Measurements from ENCODE around the gene IMPDH1.

Gene IMPDH1

DNA sequence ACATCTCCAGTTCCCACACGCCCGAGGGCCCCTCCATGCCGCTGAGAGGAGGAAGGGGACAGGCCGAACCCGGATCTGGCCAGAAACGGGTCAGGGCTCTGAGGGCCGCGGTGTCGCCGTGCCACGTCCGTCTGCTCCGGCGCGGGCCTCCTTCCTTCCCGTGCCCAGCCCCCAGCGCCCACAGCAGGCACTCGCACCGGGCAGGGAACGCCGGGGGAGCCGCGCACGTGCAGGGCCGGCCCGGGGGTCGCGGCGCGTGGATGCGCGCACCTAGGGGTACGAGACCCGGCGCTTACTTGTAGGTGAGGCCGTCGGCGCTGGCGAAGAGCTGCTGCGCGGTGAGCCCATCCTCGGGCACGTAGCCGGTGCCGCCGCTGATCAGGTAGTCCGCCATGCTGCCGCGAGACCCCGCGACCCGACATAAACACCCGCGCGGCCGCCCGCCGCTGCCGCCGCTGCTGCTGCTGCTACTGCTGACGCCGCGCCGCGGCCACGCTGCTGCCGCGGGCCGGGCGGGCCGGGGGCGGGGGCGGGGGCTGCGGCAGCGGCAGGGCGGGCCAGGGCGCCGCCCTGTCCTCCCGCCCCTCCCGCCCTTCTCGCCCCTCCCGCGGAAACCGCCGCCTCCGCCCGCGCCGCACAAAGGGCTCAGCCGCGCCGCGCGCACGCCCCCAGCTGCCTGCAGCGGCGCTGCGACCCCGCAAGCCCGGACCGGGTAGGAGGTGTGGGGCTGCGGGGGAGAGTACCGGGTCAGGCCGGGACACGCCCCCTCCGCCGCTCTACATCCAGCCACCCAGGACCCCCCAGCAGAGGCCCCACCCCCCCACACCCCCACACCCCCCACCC, 4.1 kb downstream of the IMPDH1 start:
- TF ChIP-seq ZBTB7A (IDR thresholded peaks at IDR 0.05; ENCODE audit: low read depth) (peak; percentile 42; the same call in 1 of the 2 replicates), YY1 (IDR thresholded peaks at IDR 0.05; ENCODE audit: low read depth) (peak; percentile 63), EGR1 (IDR thresholded peaks at IDR 0.05) (peak; percentile 52; the same call in 1 of the 2 replicates)
- TF ChIP-seq, protein P1, sequence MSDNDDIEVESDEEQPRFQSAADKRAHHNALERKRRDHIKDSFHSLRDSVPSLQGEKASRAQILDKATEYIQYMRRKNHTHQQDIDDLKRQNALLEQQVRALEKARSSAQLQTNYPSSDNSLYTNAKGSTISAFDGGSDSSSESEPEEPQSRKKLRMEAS (IDR thresholded peaks at IDR 0.05), result no peak; the same call in 1 of the 2 replicates

- no peak for TF ChIP-seq REST (IDR thresholded peaks at IDR 0.05; ENCODE audit: low read depth)
- TF ChIP-seq RAD21 (IDR thresholded peaks at IDR 0.05; ENCODE audit: low read depth), result no peak
- no peak for TF ChIP-seq CREB1 (IDR thresholded peaks at IDR 0.05; ENCODE audit: low read depth)
- TF ChIP-seq, protein P1 (IDR thresholded peaks at IDR 0.05), result no peak
- no peak for TF ChIP-seq YY1 (IDR thresholded peaks at IDR 0.05; ENCODE audit: low read depth)
- TF ChIP-seq CEBPB (IDR thresholded peaks at IDR 0.05), result no peak
- no peak for TF ChIP-seq TEAD4 (IDR thresholded peaks at IDR 0.05)
- no peak for TF ChIP-seq FOXM1 (IDR thresholded peaks at IDR 0.05; ENCODE audit: borderline replicate concordance, low read depth)
- TF ChIP-seq ZBTB7A (IDR thresholded peaks at IDR 0.05; ENCODE audit: low read depth), result no peak; the same call in 1 of the 2 replicates
- no peak for TF ChIP-seq TCF12 (IDR thresholded peaks at IDR 0.05; ENCODE audit: low read depth)
- TF ChIP-seq EP300 (IDR thresholded peaks at IDR 0.05; ENCODE audit: borderline replicate concordance), result no peak
- TF ChIP-seq NFIC (IDR thresholded peaks at IDR 0.05), result no peak
- no peak for TF ChIP-seq TAF1 (IDR thresholded peaks at IDR 0.05; ENCODE audit: low read depth)
- TF ChIP-seq EGR1 (IDR thresholded peaks at IDR 0.05), result no peak
- TF ChIP-seq USF1 (IDR thresholded peaks at IDR 0.05), result no peak
Observed at GRCh38 chr7:128404886-128405470, 4.8 kb downstream of the IMPDH1 start.

DNA sequence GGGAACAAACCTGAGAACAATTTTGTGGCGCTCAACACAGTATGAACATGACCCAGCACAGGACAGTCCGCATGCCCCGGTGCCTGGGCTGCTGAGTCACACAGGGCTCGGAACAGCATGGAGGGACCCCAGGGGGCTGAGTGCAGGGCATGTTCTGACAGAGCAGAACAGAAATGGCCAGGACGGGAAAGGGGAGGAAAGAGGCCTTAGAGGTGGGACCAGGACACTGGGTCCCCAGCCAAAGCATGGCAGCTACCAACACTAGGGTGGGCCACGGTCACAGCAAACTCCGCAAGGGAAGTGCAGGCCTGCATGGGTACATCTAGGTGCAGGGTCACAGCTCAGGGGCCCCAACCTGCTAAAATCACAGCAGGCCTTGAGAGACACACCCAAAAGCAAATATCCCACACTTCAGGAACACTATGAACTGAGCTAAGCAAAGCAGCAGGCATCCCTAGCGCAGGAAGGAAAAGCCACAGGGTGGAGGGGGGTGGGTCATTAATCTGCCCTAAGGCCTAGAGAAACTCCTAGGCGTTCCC, 5.6 kb downstream of the IMPDH1 start:
- TF ChIP-seq, protein P1 (IDR thresholded peaks at IDR 0.05), result no peak
- TF ChIP-seq CREB1 (IDR thresholded peaks at IDR 0.05; ENCODE audit: low read depth), result no peak

- no peak for TF ChIP-seq EP300 (IDR thresholded peaks at IDR 0.05; ENCODE audit: borderline replicate concordance)
- TF ChIP-seq TAF1 (IDR thresholded peaks at IDR 0.05; ENCODE audit: low read depth), result no peak
- no peak for TF ChIP-seq TCF12 (IDR thresholded peaks at IDR 0.05; ENCODE audit: low read depth)
- no peak for TF ChIP-seq TEAD4 (IDR thresholded peaks at IDR 0.05)
- TF ChIP-seq ZBTB7A (IDR thresholded peaks at IDR 0.05; ENCODE audit: low read depth), result no peak
- TF ChIP-seq CEBPB (IDR thresholded peaks at IDR 0.05), result no peak
- TF ChIP-seq RAD21 (IDR thresholded peaks at IDR 0.05; ENCODE audit: low read depth), result no peak
- TF ChIP-seq NFIC (IDR thresholded peaks at IDR 0.05), result no peak
Observed at GRCh38 chr7:128403676-128404075, 6.1 kb downstream of the IMPDH1 start.

DNA sequence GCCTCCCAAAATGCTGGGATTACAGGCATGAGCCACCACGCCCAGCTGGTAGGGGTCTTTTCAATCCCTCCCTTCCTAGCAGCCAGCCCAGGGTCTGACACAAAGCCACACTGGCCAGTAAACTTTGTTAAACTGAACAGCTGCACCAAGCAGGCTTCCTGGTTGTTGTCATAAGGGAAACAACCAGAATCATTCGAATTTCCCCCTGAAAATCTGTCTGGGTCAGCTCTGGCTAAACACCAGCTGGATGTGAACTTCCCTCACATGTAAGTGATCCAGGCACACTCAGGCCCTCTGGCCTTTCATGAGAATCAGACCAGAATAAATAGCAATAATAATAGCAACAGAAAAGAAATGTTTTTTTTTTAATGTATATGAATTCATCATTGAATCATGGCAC, 7.4 kb downstream of the IMPDH1 start:
- no peak for TF ChIP-seq CEBPB (IDR thresholded peaks at IDR 0.05)
- no peak for TF ChIP-seq TEAD4 (IDR thresholded peaks at IDR 0.05)
- TF ChIP-seq YY1 (IDR thresholded peaks at IDR 0.05; ENCODE audit: low read depth), result no peak
- TF ChIP-seq ZBTB7A (IDR thresholded peaks at IDR 0.05; ENCODE audit: low read depth), result no peak
- no peak for TF ChIP-seq TAF1 (IDR thresholded peaks at IDR 0.05; ENCODE audit: low read depth)
- no peak for TF ChIP-seq RAD21 (IDR thresholded peaks at IDR 0.05; ENCODE audit: low read depth)
- no peak for TF ChIP-seq CREB1 (IDR thresholded peaks at IDR 0.05; ENCODE audit: low read depth)
- TF ChIP-seq USF1 (IDR thresholded peaks at IDR 0.05), result no peak
- TF ChIP-seq NFIC (IDR thresholded peaks at IDR 0.05), result no peak
- TF ChIP-seq FOXM1 (IDR thresholded peaks at IDR 0.05; ENCODE audit: borderline replicate concordance, low read depth), result no peak
- no peak for TF ChIP-seq EGR1 (IDR thresholded peaks at IDR 0.05)

- TF ChIP-seq FOXM1 (IDR thresholded peaks at IDR 0.05; ENCODE audit: borderline replicate concordance, low read depth) (no peak), YY1 (IDR thresholded peaks at IDR 0.05; ENCODE audit: low read depth) (no peak)
Observed at GRCh38 chr7:128400566-128400965, 9.2 kb downstream of the IMPDH1 start.

GRCh38 chr7:128399991-128400390, 9.8 kb downstream of the IMPDH1 start:
- no peak for TF ChIP-seq CEBPB (IDR thresholded peaks at IDR 0.05)
- TF ChIP-seq USF1 (IDR thresholded peaks at IDR 0.05), result no peak
- TF ChIP-seq RAD21 (IDR thresholded peaks at IDR 0.05; ENCODE audit: low read depth), result no peak
- TF ChIP-seq, protein P1 (IDR thresholded peaks at IDR 0.05), result no peak
- TF ChIP-seq EGR1 (IDR thresholded peaks at IDR 0.05), result no peak
- no peak for TF ChIP-seq EP300 (IDR thresholded peaks at IDR 0.05; ENCODE audit: borderline replicate concordance)
- TF ChIP-seq ZBTB7A (IDR thresholded peaks at IDR 0.05; ENCODE audit: low read depth), result no peak
- no peak for TF ChIP-seq TCF12 (IDR thresholded peaks at IDR 0.05; ENCODE audit: low read depth)
- TF ChIP-seq YY1 (IDR thresholded peaks at IDR 0.05; ENCODE audit: low read depth), result no peak
- TF ChIP-seq NFIC (IDR thresholded peaks at IDR 0.05), result no peak

Measured in Ishikawa (cell line).